22Rv1 (cell line): ENCODE results near the gene ZNF507.

Source experiments
- H3K27ac ChIP-seq: fragments of 450-650 bp; 2 replicates; pipeline ENCODE4 v1.5.1; 2017
- ZFX ChIP-seq: fragments of 450-650 bp; IDR thresholded peaks from 2 replicates; pipeline ENCODE4 v1.6.1; 2017; ENCODE audit warnings: antibody characterized with exemption, borderline replicate concordance
- TF ChIP-seq, protein P1 (sequence below): fragments of 450-650 bp; IDR thresholded peaks from 2 replicates; pipeline ENCODE4 v1.5.1; 2017; ENCODE audit warnings: mild to moderate bottlenecking

The ZNF507 gene

DNA sequence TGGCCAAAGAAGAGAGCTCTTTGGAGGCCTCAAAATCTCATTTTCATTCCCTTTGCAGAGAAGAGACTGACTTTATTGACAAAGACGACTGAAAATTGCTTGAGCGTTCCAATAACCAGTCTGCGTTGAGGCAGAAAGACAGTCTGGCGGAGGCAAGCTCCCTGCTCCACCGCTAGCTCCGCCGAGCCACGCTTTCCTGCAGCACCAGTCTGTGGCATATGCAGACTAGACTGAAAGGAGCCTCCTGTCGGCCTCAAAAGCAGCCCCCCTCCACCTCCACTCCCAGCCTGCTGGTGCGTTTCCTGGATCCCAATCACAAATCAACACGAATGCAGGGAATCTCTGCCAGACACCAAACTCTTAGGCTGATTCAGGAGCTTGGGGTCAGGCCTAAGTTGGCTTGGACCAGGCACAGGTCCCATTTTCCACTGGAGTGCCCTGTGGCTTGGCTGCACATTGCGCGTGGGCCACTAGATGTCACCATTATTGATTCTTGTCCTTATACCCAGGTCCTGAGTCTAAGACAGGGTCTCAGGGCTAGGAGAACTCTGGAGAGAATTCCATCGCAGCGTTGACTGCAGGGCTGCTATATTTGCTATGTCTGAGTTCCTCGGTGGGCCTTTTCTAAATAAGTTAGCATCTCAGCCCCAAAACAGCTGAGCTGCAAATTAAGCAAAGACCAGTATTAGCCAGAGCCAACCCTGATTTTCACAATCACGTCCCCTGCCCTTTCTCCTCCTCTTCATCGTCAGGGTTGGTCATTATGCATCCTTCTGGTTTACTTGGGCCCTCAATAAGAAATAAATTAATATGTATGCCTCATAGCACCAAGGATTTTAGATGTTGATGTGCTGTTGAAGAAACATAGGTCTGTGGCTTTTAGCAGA lies 5.2 kb upstream of the ZNF507 start:
- TF ChIP-seq, protein P1, sequence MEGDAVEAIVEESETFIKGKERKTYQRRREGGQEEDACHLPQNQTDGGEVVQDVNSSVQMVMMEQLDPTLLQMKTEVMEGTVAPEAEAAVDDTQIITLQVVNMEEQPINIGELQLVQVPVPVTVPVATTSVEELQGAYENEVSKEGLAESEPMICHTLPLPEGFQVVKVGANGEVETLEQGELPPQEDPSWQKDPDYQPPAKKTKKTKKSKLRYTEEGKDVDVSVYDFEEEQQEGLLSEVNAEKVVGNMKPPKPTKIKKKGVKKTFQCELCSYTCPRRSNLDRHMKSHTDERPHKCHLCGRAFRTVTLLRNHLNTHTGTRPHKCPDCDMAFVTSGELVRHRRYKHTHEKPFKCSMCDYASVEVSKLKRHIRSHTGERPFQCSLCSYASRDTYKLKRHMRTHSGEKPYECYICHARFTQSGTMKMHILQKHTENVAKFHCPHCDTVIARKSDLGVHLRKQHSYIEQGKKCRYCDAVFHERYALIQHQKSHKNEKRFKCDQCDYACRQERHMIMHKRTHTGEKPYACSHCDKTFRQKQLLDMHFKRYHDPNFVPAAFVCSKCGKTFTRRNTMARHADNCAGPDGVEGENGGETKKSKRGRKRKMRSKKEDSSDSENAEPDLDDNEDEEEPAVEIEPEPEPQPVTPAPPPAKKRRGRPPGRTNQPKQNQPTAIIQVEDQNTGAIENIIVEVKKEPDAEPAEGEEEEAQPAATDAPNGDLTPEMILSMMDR, result peak; percentile 79
- TF ChIP-seq ZFX, result no peak

DNA sequence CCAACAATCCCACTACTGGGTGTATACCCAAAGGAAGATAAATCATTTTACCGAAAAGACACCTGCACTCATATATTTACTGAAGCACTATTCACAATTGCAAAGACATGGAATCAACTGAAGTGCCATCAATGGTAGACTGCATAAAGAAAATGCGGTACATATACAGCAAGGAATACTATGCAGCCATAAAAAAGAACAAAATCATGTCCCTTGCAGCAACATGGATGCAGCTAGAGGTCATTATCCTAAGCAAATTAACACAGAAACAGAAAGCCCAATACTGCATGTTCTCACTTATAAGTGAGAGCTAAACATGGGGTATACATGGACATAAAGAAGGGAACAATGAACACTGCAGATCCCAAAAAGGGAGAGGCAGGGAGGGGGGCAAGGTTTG lies 2.7 kb upstream of the ZNF507 start:
- no peak for TF ChIP-seq ZFX
- TF ChIP-seq, protein P1, result no peak
- no peak overlapping the region for H3K27ac ChIP-seq

More for the DNA sequence above, 5.2 kb upstream of the ZNF507 start:
- H3K27ac ChIP-seq, result no peak overlapping the region

DNA sequence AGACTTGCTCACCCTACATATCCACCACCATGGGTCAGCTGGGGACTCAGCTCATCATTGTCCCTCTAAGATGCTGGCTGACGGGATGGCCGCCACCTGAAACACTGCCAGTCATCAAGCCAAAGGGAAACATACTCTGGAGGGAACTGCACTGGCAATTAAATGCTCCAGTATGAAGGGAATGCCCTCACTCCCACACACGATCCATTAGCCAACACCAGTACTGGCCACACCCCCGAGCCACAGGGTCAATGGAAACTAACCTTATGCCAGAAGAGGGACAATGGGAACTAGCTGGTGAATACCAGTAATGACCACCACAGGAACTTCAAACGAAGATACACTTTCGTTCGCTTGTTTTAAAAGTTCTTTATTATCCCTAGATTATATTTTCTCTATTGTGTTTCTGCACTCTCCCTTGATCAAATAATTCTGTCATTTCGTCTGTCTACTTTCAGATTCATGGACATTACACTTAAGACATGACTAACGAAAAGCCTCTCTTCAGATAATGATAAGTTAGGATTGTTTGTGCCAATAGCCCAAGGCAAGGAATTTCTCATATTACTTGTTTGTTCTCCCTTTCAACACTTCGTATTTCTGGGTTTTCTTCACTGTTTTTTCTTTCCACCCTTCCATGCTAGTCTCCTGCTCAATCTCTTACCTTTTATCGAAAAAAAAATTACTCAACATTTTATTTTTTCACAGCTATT lies 1.7 kb upstream of the ZNF507 start:
- TF ChIP-seq, protein P1, result no peak
- H3K27ac ChIP-seq, result peak overlapping the region; percentile 69

DNA sequence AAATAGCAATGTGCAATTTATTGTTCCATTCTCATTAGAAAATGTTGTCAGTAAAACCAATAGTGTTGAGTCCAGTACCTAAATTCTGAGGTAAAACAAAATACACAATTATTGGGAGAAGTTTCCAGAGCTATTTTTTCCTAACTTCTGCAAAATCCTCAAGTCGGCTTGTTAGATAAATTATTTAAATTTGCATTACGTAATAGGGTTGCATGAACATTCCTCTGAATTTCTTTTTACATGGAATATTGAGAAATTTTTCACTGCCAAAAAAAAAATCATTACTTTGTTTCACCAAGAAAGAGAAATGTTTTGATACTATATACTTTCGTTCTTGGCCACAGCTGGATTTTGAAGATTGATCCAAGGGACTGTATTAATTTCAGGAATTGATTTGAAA lies 1.5 kb downstream of the ZNF507 start:
- TF ChIP-seq, protein P1, result no peak
- no peak for TF ChIP-seq ZFX
- peak overlapping the region; percentile 69; the same call in 1 of the 2 replicates for H3K27ac ChIP-seq

DNA sequence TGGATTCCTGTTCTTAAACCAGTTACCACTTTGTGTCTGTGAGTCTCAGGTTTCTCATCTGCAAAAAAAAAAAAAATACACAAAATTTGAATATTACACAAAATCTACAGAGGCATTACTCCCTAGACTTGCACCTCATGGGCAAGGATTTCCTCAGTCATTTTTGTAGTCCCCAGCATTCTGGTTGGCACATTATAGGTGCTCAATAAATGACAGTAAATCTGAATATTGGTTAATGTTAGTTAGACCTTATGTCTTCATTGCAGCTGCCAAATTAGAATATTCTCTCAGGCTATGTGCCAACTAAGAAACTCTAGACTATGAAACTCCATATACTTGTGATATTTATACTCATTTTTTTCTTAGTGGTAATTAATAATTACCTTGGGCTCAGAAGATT lies 2.2 kb downstream of the ZNF507 start:
- TF ChIP-seq ZFX, result no peak
- TF ChIP-seq, protein P1, result no peak

DNA sequence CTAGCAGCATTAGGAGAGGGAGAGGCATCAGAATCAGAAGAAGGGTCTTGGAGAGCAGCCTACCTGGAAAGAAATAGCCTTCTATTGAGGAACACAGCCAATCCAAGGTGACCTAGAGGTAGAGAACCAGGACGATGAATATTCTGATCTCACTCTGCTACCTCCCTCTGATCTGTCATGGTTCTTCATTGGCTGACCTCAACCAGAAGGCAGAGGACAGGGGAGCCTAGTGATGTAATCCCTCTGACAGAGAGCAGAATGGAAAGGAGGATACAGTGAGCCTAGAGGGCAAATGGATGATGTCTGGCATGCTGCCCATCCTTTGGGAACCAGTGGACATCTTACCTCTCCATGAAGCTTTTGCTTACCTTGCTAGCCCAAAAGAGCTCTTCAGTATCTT lies 3.6 kb downstream of the ZNF507 start:
- TF ChIP-seq ZFX, result no peak
- TF ChIP-seq, protein P1, result no peak
- H3K27ac ChIP-seq, result no peak overlapping the region

More for the DNA sequence above, 2.2 kb downstream of the ZNF507 start:
- no peak overlapping the region for H3K27ac ChIP-seq
